Measurements from ENCODE around the gene TMIE. TPM values are rescaled to one million over a fixed set of nuclear protein-coding genes. Genes with fewer than 3 reads are reported as not detected.

The TMIE gene
- polyA plus RNA-seq, 1 experiment = not detected

DNA sequence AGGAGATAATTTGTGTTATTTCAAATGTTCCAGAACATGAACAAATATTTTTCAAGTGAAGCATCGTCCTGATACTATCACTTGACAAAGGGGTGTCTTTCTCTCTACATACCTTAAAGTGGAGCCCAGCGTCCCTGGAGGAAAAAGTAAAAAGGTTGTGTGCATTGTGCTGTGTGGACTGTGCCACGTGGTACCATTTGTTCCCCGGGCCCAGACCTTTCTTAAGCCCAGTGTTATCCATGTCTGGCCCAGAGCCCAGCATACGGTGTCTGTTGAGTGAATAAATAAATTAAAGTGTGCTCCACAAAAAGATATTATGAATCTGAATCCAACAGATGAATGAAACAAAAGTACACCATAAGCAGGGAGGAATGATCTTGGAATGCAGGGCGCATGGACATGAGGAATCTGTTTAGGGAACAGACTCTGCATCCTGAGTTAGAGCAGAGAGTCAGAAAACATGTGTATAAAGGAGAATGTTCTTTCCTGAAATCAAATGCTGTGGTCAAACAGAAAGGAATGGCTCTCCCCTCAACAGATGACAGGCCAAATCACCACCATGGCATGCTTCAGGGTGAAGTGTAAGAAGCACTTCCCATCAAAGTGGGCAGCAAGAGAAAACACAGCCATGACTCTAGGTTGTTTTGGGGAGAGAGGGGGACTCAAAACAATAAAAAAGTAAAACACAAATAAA lies 24.6 kb downstream of the TMIE start:
- no peak for TF ChIP-seq CTCF (IDR thresholded peaks at IDR 0.05; ENCODE audit: low read depth, low read length)
- POLR2A ChIA-PET = no interaction called here
- Histone ChIP-seq H3K9me3 (ENCODE audit: control insufficient read depth, insufficient read depth, low read length) (no peaks in the 10 kb centered on the region), H3K4me3 (ENCODE audit: low read depth, low read length) (no peak overlapping the region), H3K27me3 (ENCODE audit: control insufficient read depth, insufficient read depth, low read length) (peaks cover 4% of the 10 kb centered on the region), H3K27ac (ENCODE audit: low read depth, low read length) (no peak overlapping the region)
- no peak for DNase-seq (ENCODE audit: low read depth, low spot score)
- CTCF ChIA-PET = interaction anchor here (1.0 kb wide), 1 partner anchor 120 kb away, joined by 6 read pairs; no protein-coding TSS in a partner anchor

DNA sequence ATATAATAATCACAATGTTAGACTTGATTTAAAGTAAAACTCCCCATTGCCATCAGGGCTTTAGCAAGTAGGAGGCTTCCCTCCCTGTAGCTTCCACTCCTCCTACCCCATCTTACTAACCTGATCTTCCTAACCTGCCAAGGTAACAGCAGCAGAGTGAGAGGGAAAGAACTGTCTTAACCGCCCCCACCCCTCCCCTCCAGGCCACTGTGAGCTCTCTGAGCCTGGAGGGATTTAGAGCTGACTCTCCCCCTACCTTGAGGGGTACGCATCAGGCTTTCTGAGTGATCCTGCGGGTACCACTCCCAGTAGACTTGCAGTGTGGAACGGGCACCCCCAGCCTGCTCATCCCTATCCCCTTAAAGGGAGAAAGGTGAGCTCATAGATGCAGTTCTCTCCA lies 27.8 kb downstream of the TMIE start:
- peaks cover 12% of the 10 kb centered on the region for H3K27me3 ChIP-seq (ENCODE audit: control insufficient read depth, insufficient read depth, low read length)
- no peak for DNase-seq (ENCODE audit: low read depth, low spot score)
- H3K4me3 ChIP-seq (ENCODE audit: low read depth, low read length) = no peak overlapping the region
- no peak overlapping the region for H3K27ac ChIP-seq (ENCODE audit: low read depth, low read length)
- ChIA-PET POLR2A (no interaction called here), CTCF (interaction anchor here (1.0 to 1.9 kb wide), 2 partner anchors 117 to 240 kb away, joined by 3 to 10 read pairs; no protein-coding TSS in a partner anchor)
- no peak for TF ChIP-seq CTCF (IDR thresholded peaks at IDR 0.05; ENCODE audit: low read depth, low read length)
- H3K9me3 ChIP-seq (ENCODE audit: control insufficient read depth, insufficient read depth, low read length) = no peaks in the 10 kb centered on the region

- Histone ChIP-seq H3K9me3 (ENCODE audit: control insufficient read depth, insufficient read depth, low read length) (no peaks in the 10 kb centered on the region), H3K4me3 (ENCODE audit: low read depth, low read length) (no peak overlapping the region), H3K27me3 (ENCODE audit: control insufficient read depth, insufficient read depth, low read length) (peaks cover 13% of the 10 kb centered on the region), H3K27ac (ENCODE audit: low read depth, low read length) (no peak overlapping the region)
- DNase-seq (ENCODE audit: low read depth, low spot score) = no peak
- TF ChIP-seq CTCF (IDR thresholded peaks at IDR 0.05; ENCODE audit: low read depth, low read length) = no peak
- CTCF ChIA-PET = interaction anchor here (1.9 kb wide), 1 partner anchor 115 kb away, joined by 10 read pairs; no protein-coding TSS in a partner anchor
- POLR2A ChIA-PET = no interaction called here
Measured at GRCh38 chr3:46730819-46731218, 29.6 kb downstream of the TMIE start.

DNA sequence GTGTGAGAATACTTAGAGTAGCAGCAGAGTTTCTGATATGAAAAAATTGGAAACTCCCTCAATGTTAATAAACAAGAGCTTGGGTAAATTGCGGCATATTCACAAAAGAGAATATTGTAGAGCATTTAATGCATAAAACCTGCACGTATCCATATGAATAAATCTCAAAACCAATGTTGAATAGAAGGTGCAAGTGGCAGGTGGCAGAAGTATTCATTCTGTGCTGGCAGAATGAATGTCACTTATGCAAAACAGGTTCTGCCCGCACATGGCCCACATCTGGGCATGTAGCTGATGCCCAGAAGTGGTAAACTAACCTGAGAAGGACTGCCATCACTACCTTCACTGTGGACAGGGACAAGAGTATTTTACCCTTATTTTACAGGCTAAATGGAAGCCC lies 30.6 kb downstream of the TMIE start:
- Histone ChIP-seq H3K27me3 (ENCODE audit: control insufficient read depth, insufficient read depth, low read length) (peaks cover 13% of the 10 kb centered on the region), H3K27ac (ENCODE audit: low read depth, low read length) (no peak overlapping the region), H3K4me3 (ENCODE audit: low read depth, low read length) (no peak overlapping the region), H3K9me3 (ENCODE audit: control insufficient read depth, insufficient read depth, low read length) (no peaks in the 10 kb centered on the region)
- ChIA-PET POLR2A (no interaction called here), CTCF (no interaction called here)
- DNase-seq (ENCODE audit: low read depth, low spot score) = no peak
- TF ChIP-seq CTCF (IDR thresholded peaks at IDR 0.05; ENCODE audit: low read depth, low read length) = no peak

GRCh38 chr3:46733026-46733800 lies 32.0 kb downstream of the TMIE start:
- H3K4me3 ChIP-seq (ENCODE audit: low read depth, low read length) = no peak overlapping the region
- TF ChIP-seq CTCF (IDR thresholded peaks at IDR 0.05; ENCODE audit: low read depth, low read length) = no peak
- ChIA-PET POLR2A (no interaction called here), CTCF (interaction anchor here (0.6 to 0.9 kb wide), 2 partner anchors 163 to 582 kb away, joined by 3 read pairs; no protein-coding TSS in a partner anchor)
- DNase-seq (ENCODE audit: low read depth, low spot score) = no peak
- H3K27ac ChIP-seq (ENCODE audit: low read depth, low read length) = no peak overlapping the region
- no peaks in the 10 kb centered on the region for H3K9me3 ChIP-seq (ENCODE audit: control insufficient read depth, insufficient read depth, low read length)
- H3K27me3 ChIP-seq (ENCODE audit: control insufficient read depth, insufficient read depth, low read length) = peaks cover 13% of the 10 kb centered on the region
